Adipose tissue (tissue), 3 donors: ENCODE results near the gene SALL1. TPM values are rescaled to one million over a fixed set of nuclear protein-coding genes. Genes with fewer than 3 reads are reported as not detected.

ENCODE experiments used
- H3K27ac ChIP-seq: one replicate; pipeline ENCODE4 v1.5.1; 2013; ENCODE audit warnings: low read depth, low read length
- WGBS, 3 donors: extraction: QIAGEN DNeasy Blood & Tissue Kit; methylation state at CpG; one replicate each; pipeline ENCODE4 v1.1.7; 2013; 5-methylcytosine and 5-hydroxymethylcytosine counted together
- polyA plus RNA-seq, 3 donors: library from polyadenylated mRNA; stranded (reverse); fragments of 200-250 nt; gene quantifications; one replicate each; pipeline ENCODE4 v1.2.3, GENCODE V29; 2013
- donor health status: healthy with polysubstance abuse.
- donor health status: Bipolar disorder and iron deficiency.
- donor health status: healthy.

SALL1 gene
- under 1 TPM in 2 of 3 donors, not detected in 1; 0.08 to 0.12 TPM for polyA plus RNA-seq

GRCh38 chr16:51150888-51151320 is at the start of gene SALL1:
Gene SALL1, minus strand, starts transcription at chr16:51151270. Its CDS starts 29 bp downstream, at chr16:51151241.
- H3K27ac ChIP-seq: no peak within 1 kb of the TSS
- 1 to 3% (median 2%) methylated on average over 37 to 38 of the region's 38 CpGs for WGBS, 3 donors

- 45 to 79% (median 47%) methylated on average over 2 of the region's 2 CpGs for WGBS, 3 donors
These were observed 49.7 kb upstream of the SALL1 start for GRCh38 chr16:51200793-51201192.

GRCh38 chr16:51197953-51198748 is 47.1 kb upstream of the SALL1 start:
- 54 to 82% (median 75%) methylated on average over 8 of the region's 8 CpGs for WGBS, 3 donors
- no peak overlapping the region for H3K27ac ChIP-seq

More at GRCh38 chr16:51200793-51201192, 49.7 kb upstream of the SALL1 start:
- H3K27ac ChIP-seq: no peak overlapping the region

GRCh38 chr16:51193879-51194278 is 42.8 kb upstream of the SALL1 start:
- H3K27ac ChIP-seq: no peak overlapping the region
- WGBS, 3 donors: 81 to 91% (median 87%) methylated on average over 3 of the region's 3 CpGs

GRCh38 chr16:51184702-51185433 is 33.8 kb upstream of the SALL1 start:
- WGBS, 3 donors: 7 to 33% (median 13%) methylated on average over 8 of the region's 8 CpGs
- H3K27ac ChIP-seq: no peak overlapping the region

GRCh38 chr16:51181503-51181811 is 30.4 kb upstream of the SALL1 start:
- no peak overlapping the region for H3K27ac ChIP-seq
- WGBS, 3 donors: 29 to 35% (median 31%) methylated on average over 4 of the region's 4 CpGs

- 66 to 79% (median 70%) methylated on average over 4 of the region's 4 CpGs for WGBS, 3 donors
- no peak overlapping the region for H3K27ac ChIP-seq
These were observed 29.8 kb upstream of the SALL1 start for GRCh38 chr16:51180719-51181502.

- WGBS, 3 donors: 82 to 86% (median 86%) methylated on average over 3 of the region's 3 CpGs
- H3K27ac ChIP-seq: no peak overlapping the region
These were observed 24.0 kb upstream of the SALL1 start for GRCh38 chr16:51175081-51175480.

- WGBS, 3 donors: 71 to 78% (median 72%) methylated on average over 5 of the region's 5 CpGs
- H3K27ac ChIP-seq: no peak overlapping the region
These were observed 21.3 kb upstream of the SALL1 start for GRCh38 chr16:51172368-51172767.

GRCh38 chr16:51168755-51169154 is 17.7 kb upstream of the SALL1 start:
- whole genome bisulfite sequencing, 3 donors: 50 to 73% (median 57%) methylated on average over 2 of the region's 2 CpGs
- H3K27ac ChIP-seq: no peak overlapping the region

GRCh38 chr16:51167170-51167895 is 16.3 kb upstream of the SALL1 start:
- no peak overlapping the region for H3K27ac ChIP-seq
- WGBS, 3 donors: 46 to 63% (median 59%) methylated on average over 9 of the region's 9 CpGs

GRCh38 chr16:51166541-51166940 is 15.5 kb upstream of the SALL1 start:
- no peak overlapping the region for H3K27ac ChIP-seq
- 62 to 77% (median 75%) methylated on average over 3 of the region's 3 CpGs for WGBS, 3 donors

GRCh38 chr16:51166091-51166490 is 15.0 kb upstream of the SALL1 start:
- 21 to 42% (median 42%) methylated on average over 3 of the region's 3 CpGs for WGBS, 3 donors
- no peak overlapping the region for H3K27ac ChIP-seq

- WGBS, 3 donors: 65 to 93% (median 89%) methylated on average over 1 of the region's 1 CpG
- no peak overlapping the region for H3K27ac ChIP-seq
These were observed 14.0 kb upstream of the SALL1 start for GRCh38 chr16:51165043-51165442.

GRCh38 chr16:51164574-51164973 is 13.5 kb upstream of the SALL1 start:
- 81 to 86% (median 82%) methylated on average over 2 of the region's 2 CpGs for WGBS, 3 donors
- H3K27ac ChIP-seq: no peak overlapping the region

- 65 to 70% (median 67%) methylated on average over 6 of the region's 6 CpGs for WGBS, 3 donors
- H3K27ac ChIP-seq: no peak overlapping the region
These were observed 13.0 kb upstream of the SALL1 start for GRCh38 chr16:51163894-51164566.

- WGBS, 3 donors: 68 to 78% (median 74%) methylated on average over 2 of the region's 2 CpGs
- no peak overlapping the region for H3K27ac ChIP-seq
These were observed 12.3 kb upstream of the SALL1 start for GRCh38 chr16:51163366-51163765.
